Dedifferentiated amniotic fluid mesenchymal stem cell (primary cell): Measurements from ENCODE around the gene CPN1.

Experiments
- DNase-seq: peaks from one replicate; pipeline ENCODE4 v3.0.0-alpha.2; 2016; ENCODE audit errors: extremely low spot score

Gene CPN1

DNA sequence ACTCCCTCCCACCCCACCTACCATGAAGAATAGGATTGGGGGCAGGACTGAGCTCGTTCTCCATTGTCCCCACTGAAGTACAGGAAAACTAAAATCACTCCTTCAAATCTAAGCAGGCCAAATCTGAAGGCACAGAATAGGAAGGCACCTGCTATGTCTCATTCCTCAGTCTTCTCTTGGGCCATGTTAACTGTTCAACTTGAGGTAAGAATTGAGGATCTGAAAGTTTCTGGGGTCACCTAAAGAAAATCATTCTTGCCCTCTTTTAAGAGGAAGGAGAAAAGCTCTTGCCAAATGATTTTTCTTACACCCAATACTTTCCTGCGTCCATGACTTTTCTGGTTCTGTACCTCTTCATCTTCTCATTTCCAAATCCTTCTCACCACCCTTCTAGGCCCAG is 4.9 kb downstream of the CPN1 start:
- no peak for DNase-seq

DNA sequence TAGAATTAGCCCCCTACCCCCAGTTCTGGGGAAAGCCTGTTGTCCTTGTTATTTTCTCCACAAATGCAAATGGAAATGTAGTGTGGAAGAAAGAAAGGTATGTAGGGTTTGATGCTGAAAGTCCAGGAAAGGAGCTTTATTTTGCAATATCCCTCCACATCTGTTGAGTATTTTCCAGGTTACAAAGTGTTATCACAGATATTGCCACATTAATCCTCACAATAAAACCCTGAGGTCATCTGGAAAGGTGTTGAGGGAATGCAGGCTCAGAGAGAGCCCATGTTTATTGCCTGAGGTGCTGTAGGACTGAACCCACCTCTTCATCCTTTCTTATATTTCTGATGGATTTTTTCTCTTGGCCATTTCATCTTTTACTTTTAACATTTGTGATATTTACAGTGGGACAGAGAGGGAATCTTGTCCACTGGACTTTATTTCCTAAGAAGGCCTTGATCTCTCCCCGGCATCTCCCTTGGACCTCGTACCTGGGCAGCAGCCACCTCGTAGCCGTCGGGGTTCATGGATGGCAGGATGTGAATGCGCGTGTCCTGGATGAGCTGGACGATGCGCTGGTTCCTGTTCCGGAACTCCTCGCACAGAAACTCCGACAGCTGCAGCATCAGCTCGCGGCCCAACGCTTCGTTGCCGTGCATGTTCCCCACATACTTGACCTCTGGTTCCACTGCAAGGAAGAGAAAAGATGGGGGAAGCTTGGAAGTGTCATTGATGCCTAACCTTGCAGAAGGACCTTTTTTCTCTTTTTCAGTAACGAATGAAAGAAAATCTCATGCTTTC is 6.0 kb downstream of the CPN1 start:
- no peak for DNase-seq

DNA sequence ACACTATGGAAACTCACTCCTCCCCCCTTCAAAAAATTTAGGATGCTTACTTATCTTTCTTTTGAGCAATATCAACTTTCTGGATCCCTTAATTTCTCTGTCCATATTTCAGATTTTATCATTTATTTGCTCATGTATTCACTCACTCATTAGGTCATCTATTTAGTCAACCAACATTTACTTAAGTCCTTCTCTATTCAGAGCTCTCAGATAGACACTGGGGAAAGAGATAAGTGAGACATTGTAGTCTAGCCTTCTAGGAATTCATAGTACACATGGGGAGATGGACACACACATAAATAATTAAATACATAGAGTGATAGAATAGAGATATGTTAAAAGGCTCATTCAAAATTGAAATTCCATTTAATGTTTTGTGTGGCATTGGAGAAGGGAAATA is 9.2 kb downstream of the CPN1 start:
- DNase-seq = no peak

DNA sequence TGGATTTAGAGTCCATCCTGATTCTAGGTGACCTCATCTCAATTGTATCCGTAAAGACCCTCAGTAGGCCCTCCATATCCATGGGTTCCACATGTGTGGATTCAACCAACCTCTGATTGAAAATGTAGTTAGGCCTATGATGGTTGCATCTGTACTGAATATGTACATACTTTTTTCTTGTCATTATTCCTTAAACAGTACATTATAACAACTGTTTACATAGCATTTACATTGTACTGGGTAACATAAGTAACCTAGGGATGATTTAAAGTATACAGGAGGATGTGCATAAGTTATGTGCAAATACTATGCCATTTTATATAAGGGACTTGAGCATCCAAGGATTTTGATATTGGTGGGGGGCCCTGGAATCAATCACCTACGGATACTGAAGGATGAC is 10.1 kb downstream of the CPN1 start:
- DNase-seq = no peak

DNA sequence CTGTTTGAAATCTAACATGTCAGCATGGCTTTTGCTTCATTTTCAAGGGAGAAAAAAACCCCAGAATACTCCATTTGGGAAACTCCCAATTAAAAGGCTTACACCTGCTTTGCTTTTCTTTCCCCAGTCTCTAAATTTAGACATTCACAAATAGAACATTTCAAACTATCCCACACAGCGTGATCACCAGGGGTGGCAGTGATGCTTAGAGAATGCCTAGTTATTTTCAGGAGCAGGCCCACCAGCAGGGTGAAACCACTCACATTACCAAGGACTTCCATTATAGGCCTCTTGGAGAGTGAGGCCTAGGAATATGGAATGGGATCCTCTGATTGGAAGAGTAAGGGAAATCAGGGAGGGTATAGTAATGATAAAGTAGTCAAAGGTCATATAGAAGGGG is 14.2 kb downstream of the CPN1 start:
- DNase-seq = no peak

DNA sequence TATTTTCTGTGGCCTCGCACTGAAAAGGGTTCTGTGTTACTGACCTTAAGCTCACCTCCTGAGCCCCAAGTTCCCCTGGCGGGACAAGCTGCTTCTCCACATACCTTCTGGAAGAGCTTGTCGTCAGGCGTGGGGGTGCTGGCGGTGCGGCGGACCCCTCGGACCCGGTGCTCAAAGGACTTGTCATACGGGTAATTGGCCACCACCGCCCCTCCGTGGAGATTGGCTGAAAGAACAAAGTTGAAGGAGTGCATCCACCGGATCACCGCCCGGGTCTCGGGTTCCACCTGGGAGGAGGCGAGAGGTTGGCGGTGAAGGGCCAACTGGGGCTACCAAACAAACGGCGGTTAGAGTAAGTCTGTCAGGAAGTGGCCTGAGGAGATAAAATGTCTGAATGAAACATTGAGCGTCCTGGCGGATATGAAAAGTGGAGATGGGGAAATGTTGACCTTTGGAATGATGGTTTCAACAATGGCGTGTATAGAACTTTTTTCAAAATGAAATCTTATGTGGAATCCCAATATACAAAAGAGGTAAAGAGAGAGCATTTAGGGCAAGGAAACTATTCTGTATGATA is 16.5 kb downstream of the CPN1 start:
- DNase-seq = no peak

DNA sequence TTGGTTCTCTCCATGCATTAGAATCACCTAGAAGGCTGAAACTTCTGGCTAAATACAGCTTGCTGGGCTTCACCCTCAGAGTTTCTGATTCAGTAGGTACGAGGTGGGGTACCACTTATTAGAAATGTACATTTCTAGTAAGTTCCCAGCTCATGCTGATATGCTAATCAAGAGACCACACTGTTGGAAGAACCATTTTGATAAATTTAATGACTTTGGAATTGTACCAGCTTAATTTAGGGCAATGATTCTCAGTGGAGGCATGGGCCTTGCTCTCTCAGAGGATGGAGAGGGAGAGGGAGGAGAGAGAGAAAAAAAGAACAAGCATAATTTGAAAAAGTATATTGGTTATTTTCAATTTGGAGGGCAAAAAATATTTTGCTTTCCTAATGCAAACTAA is 20.3 kb downstream of the CPN1 start:
- DNase-seq = no peak

DNA sequence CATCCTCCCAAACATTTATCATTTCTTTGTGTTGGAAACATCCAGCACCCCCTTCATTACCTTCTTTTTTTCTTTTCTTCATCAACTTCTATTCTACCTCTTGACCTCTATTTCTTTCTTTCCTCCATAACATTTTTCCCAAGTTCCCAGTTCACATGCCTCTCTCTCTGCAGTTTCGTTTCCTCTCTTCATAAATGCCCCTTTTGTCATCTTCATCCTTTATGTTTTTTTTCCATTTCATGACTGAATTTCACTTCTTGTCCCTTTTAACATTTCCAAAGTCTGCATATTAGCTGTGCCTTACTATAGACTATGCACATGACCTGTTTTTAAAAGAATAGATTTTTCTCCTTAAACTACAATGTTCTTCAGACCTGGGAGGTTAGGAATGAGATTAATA is 23.7 kb downstream of the CPN1 start:
- no peak for DNase-seq

DNA sequence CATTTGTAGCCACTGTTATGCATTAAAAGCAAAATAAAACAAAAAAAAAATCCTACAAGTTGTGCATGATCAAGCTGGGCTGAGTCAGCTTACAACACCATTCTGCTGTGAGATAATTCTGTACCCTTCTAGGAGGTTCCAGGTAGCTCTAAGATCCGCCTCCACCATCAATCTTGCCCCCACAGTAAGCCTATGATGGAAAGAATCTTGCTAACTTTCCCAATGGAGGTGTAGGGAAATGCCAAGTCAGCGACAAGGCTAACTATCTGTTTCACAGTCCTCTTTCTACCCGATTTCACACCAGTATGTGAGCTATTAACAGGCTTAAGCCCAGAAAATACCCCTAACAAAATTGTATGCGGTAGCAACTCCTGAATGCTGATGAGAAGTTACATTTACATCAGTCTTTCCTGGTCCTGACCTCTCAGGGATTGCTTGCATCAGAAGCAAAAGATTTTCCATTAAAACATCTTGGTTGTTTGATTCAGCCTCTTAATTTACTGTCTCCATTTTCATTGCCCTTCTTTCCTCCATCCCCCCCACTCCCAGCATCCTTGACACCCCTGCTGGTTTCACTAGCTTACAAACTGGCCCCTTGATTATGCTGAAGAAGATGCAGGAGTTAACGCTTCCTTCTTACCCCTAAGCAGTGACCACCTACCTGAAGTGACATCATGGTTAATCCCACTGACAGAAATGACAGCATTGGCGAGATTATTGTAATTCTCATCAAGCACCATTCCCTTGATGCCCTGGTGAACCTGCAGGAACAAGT is 27.8 kb downstream of the CPN1 start:
- no peak for DNase-seq

DNA sequence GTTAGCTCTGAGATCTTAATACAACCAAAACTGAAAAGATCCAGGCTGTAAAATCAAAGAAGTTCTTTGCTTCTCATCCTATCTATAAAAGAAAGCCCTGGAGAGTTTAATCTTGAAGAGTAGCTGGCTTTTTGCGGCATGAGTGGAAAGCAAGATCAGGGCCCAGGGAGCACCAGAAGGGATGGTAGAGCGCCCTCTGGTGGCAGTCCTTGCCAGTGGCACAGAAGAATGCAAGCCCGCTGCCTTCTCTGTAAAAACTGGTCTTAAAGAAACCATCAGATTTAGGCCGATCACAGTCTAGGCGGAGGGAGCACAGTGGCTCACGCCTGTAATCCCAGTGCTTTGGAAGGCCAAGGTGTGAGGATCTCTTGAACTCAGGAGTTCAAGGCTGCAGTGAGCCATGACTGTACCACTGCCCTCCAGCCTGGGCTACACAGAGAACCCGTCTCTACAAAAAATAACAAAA is 35.6 kb downstream of the CPN1 start:
- DNase-seq = peak; percentile 88

DNA sequence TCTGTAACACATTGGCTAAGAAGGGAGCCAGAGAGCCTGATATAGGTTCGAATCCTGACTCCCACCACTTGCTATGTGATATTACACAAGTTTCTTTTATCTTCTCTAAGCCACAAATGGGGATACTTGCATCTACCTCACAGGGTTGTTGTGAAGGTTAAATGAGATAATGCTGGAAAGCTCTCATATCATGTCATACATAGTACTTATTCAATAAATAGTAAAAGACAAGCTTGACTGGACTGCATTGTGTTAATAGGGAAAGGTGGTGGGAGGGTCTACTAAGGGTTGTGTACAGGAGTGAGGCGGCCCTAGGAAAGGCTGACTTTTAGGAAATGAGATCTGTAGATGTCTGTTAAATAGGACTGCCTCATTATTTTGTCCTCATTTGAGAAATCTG is 36.1 kb downstream of the CPN1 start:
- DNase-seq = no peak

DNA sequence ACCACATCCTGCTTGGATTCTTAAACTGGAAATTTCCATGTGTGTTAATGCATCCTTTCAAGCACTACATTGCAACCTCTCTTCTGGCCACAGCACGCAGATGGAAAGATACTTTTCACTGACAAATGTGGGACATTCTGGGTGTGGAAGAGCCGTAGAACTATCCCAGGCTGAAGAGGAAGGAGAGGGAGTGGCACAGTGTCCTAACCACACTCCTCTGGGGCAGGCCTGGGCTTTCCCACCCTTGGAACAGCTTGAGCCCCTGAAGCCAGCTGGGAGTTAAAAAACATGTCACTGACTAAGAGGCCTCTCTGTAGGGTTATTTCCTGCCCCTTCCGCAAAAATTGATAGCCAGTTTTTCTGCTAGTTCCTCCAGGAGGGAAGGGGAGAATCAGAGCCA is 37.9 kb downstream of the CPN1 start:
- no peak for DNase-seq

DNA sequence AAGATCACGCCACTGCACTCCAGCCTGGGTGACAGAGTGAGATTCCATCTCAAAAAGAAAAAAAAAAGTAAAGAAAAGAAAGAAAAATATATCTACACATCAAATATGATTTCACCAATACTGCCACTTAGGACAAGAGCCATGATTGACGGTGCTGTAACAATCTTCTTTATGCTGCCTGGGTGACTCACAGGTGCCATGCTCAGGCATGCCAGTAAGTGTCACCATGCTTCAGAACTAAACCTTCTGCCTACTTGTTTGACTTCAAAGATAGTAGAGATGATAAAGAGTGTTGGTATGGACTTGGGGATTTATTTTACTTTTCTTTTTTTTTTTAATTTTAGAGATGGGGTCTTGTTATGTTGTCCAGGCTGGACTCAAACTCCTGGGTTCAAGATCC is 38.3 kb downstream of the CPN1 start:
- DNase-seq = no peak

DNA sequence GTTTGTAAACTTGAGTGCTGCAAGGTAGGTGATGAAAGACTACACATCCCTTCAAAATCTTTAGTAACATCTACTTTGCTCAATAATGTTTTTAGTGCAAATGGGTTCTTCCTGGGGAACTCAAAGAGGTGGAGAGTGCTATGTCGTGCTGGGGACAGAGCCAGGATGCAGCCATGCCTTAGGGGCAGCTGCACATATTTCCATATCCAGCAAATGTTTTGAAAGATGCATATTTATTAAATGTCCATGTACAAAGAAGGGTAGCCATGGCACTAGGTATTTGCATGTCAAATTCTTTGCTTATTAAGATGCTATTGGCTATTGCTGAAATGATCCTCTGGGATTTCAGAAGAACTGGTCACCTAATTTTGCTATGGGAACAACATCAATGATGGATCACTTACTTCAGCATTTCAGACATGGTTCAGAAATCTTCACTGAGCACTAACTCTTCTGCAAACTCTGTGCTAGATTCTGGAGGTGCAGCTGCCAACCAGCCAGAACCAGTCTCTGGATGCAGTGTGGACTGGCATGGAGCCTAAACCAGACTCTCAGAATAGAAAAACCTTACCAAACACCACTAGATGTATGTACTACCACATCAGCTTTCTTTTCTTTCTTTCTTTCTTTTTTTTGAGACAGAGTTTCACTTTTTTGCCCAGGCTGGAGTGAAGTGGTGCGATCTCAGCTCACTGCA is 40.2 kb downstream of the CPN1 start:
- no peak for DNase-seq

DNA sequence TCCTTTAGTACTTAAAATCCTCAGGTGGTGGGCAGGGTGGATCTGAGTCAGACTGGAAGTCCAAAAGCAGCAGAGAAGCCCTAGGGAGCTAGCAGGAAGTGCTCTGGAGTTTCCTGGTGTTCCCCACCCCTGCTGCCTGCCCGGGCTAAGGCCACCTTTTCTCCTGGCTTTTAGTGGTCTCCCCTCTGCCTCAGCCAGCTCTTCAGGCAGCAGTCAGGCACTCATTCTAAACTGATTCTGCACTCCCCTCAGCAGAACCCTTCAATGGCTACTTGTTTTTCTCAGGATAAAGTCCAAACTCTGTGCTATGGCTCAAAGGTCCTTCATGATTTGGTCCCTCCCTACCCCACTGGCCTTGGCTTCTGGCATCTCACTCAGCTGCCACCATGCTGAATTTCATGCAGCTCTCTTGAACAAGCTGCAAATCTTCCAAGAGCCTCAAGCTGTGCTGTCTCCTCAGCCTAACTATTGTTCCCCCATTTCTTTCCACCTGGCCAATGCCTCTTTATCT is 43.1 kb downstream of the CPN1 start:
- no peak for DNase-seq

DNA sequence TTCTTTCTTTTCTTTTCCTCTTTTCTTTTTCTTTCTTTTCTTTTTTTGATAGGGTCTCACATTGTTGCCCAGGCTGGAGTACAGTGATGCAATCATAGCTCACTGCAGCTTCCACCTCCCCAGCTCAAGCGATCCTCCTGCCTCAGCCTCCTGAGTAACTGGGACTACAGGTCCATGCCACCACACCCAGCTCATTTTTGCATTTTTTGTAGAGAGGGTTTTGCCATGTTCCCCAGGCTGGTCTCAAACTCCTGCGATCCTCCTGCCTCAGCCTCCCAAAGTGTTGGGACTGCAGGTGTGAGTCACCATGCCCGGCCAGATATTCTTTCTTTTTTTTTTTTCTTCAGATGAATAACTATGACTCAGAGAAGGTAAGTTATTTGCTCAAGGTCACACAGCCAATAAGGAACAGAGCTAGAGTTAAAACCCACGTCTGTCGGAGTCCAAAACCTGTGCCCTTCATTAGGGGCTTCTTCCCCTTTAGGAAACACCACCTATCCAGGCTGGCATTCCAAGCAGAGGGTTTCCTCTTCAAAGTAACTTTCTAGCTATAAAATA is 43.8 kb downstream of the CPN1 start:
- no peak for DNase-seq

DNA sequence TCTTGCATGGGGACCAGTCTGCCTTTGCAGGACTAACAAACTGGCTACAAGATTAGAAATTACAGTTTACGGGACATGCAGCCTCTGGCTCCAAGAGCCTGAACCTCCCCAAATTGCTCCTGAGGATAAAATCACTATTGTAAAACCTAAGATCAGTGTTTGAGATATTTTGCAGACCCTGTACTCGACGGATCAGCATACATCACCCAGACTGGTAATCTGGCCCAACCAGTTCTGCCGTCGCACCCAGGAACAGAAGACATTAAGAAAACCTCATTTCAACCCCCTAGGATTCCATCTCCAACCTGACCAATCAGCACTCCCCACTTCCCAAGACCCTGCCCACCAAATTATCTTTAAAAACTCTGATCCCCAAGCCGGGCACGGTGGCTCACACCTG is 44.8 kb downstream of the CPN1 start:
- DNase-seq = no peak

DNA sequence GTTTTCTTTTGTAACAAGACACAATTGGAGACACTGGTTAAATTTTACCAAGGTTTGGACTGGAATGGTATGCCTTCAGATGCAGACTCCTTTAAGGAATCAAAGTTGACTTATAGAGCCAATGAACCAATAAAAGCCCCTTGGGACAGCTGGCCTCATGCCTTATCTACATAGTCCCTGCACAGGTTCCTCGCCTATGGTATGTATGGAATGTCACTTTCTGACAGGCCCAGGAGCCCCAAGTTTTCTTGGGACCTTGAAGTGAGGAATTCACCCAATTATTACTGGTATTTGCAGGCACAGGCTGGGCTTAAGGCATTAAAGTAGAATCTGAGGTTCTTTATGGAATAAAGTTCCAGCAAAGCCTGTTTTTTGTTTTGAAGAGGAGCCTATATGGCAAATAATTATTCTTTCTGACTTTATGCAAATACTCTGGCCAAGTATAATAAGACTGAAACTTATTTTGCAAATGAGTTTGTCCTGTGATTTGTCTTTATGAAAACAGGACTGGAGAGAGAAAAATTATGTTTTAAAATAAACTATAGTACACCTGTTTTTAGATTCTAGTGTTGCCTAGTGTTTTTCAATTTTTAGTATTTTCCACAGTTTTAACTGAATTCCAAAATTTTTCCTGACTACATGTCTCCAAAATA is 47.8 kb downstream of the CPN1 start:
- no peak for DNase-seq

DNA sequence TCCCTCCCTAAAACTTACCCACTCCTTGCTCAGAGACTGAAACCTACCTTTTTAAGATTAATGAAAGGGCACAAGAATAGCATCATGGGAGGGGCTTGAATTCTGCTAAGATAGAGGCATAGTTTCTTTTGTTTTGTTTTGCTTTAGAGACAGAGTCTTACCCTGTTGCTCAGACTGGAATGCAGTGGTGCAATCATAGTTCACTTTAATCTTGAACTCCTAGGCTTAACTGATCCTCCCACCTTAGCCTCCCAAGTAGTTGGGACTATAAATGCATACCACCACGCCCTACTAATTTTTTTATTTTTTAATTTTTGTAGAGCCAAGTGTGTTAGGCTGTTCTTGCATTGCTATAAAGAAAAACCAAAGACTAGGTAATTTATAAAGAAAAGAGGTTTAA is 54.3 kb downstream of the CPN1 start:
- DNase-seq = no peak

DNA sequence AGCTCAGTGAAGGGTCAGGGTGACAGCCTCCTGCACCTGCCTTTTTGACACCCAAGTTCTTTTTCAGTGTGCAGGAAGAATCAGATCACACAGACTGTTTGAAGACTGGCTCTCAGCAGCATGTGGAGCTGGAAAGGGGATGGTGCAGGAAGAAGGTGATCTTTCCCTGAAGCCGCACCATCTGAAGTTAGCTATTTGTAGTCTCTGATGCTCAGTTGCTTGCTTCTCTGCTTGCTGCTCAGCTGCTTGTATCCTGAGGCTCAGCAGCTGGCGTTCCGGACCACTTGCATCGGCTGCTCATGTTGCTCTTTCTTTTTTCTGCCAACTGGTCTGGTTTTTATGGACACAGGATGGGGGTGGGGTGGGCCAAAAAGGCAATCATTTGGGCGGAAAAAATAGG is 56.1 kb downstream of the CPN1 start:
- DNase-seq = peak; percentile 75

DNA sequence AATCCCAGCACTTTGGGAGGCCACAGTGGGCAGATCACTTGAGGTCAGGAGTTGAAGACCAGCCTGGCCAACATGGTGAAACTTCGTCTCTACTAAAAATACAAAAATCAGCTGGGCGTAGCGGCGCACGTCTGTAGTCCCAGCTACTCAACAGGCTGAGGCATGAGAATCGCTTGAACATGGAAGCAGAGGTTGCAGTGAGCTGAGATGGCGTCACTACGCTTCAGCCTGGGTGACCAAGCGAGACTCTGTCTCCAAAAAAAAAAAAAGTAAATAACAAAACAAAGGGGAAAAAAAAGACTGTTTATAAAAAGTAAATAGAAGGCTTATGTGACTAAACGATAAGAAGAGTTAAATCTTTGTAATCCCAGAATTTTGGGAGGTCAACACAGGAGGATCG is 56.9 kb downstream of the CPN1 start:
- no peak for DNase-seq
